Measurements from ENCODE around the gene SWAP70. TPM values are rescaled to one million over a fixed set of nuclear protein-coding genes. Genes with fewer than 3 reads are reported as not detected.

Gene SWAP70
- total and polyA plus RNA-seq, 2 of the 8 experiments (the other 6 are each of a cell fraction or from before 2014, with no cell fraction given): 14.8 to 37.5 TPM

GRCh38 chr11:9747828-9748227, 84.0 kb downstream of the SWAP70 start (continued):
- TF ChIP-seq CHD7 (IDR thresholded peaks at IDR 0.05; ENCODE audit: insufficient replicate concordance, low read length) (no peak), USF2 (IDR thresholded peaks at IDR 0.05; ENCODE audit: low read length) (no peak), GTF2F1 (IDR thresholded peaks at IDR 0.05; ENCODE audit: borderline replicate concordance, low read depth, low read length) (no peak), JUND (IDR thresholded peaks at IDR 0.05; ENCODE audit: low read length) (no peak), MAFK (IDR thresholded peaks at IDR 0.05; ENCODE audit: low read depth, low read length) (no peak), RFX5 (IDR thresholded peaks at IDR 0.05; ENCODE audit: borderline replicate concordance, low read depth, low read length) (no peak), SUZ12 (IDR thresholded peaks at IDR 0.05; ENCODE audit: low read length) (no peak), SP2 (IDR thresholded peaks at IDR 0.05; ENCODE audit: low read length) (no peak), CHD2 (IDR thresholded peaks at IDR 0.05; ENCODE audit: low read length) (no peak)
